ENCODE data around the gene AKIP1. TPM values are rescaled to one million over a fixed set of nuclear protein-coding genes. Genes with fewer than 3 reads are reported as not detected.

Gene AKIP1
- polyA plus RNA-seq, 1 experiment = 41.4 TPM

GRCh38 chr11:8925711-8926110 is 14.7 kb downstream of the AKIP1 start:
- ChIA-PET CTCF (interaction anchor here (1.1 kb wide), 1 partner anchor 90 kb away, joined by 3 read pairs; no protein-coding TSS in a partner anchor), POLR2A (no interaction called here)
- Histone ChIP-seq H3K4me3 (ENCODE audit: low read depth, low read length) (no peak overlapping the region), H3K27me3 (ENCODE audit: control insufficient read depth, insufficient read depth, low read length) (no peaks in the 10 kb centered on the region), H3K27ac (ENCODE audit: low read depth, low read length) (no peak overlapping the region), H3K9me3 (ENCODE audit: control insufficient read depth, insufficient read depth, low read length) (no peaks in the 10 kb centered on the region)
- no peak for DNase-seq (ENCODE audit: low read depth, low spot score)
- no peak for TF ChIP-seq CTCF (IDR thresholded peaks at IDR 0.05; ENCODE audit: low read depth, low read length)

GRCh38 chr11:8926236-8926635 is 15.2 kb downstream of the AKIP1 start:
- no peak for TF ChIP-seq CTCF (IDR thresholded peaks at IDR 0.05; ENCODE audit: low read depth, low read length)
- Histone ChIP-seq H3K27me3 (ENCODE audit: control insufficient read depth, insufficient read depth, low read length) (no peaks in the 10 kb centered on the region), H3K27ac (ENCODE audit: low read depth, low read length) (no peak overlapping the region), H3K4me3 (ENCODE audit: low read depth, low read length) (no peak overlapping the region), H3K9me3 (ENCODE audit: control insufficient read depth, insufficient read depth, low read length) (no peaks in the 10 kb centered on the region)
- ChIA-PET POLR2A (no interaction called here), CTCF (interaction anchor here (1.1 kb wide), 1 partner anchor 90 kb away, joined by 3 read pairs; no protein-coding TSS in a partner anchor)
- DNase-seq (ENCODE audit: low read depth, low spot score) = no peak

GRCh38 chr11:8927233-8927632 is 16.2 kb downstream of the AKIP1 start:
- POLR2A ChIA-PET = no interaction called here

GRCh38 chr11:8928205-8928604 is 17.2 kb downstream of the AKIP1 start:
- TF ChIP-seq CTCF (IDR thresholded peaks at IDR 0.05; ENCODE audit: low read depth, low read length) = no peak
- ChIA-PET POLR2A (no interaction called here), CTCF (interaction anchor here (0.9 kb wide), 1 partner anchor 31 kb away, joined by 4 read pairs; no protein-coding TSS in a partner anchor)
- no peak for DNase-seq (ENCODE audit: low read depth, low spot score)
- Histone ChIP-seq H3K4me3 (ENCODE audit: low read depth, low read length) (no peak overlapping the region), H3K27me3 (ENCODE audit: control insufficient read depth, insufficient read depth, low read length) (no peaks in the 10 kb centered on the region), H3K27ac (ENCODE audit: low read depth, low read length) (no peak overlapping the region), H3K9me3 (ENCODE audit: control insufficient read depth, insufficient read depth, low read length) (no peaks in the 10 kb centered on the region)

More at GRCh38 chr11:8927233-8927632, 16.2 kb downstream of the AKIP1 start:
- H3K9me3 ChIP-seq (ENCODE audit: control insufficient read depth, insufficient read depth, low read length) = no peaks in the 10 kb centered on the region
- no peak overlapping the region for H3K4me3 ChIP-seq (ENCODE audit: low read depth, low read length)
- H3K27me3 ChIP-seq (ENCODE audit: control insufficient read depth, insufficient read depth, low read length) = no peaks in the 10 kb centered on the region
- CTCF ChIA-PET = no interaction called here
- no peak for DNase-seq (ENCODE audit: low read depth, low spot score)
- H3K27ac ChIP-seq (ENCODE audit: low read depth, low read length) = no peak overlapping the region
- no peak for TF ChIP-seq CTCF (IDR thresholded peaks at IDR 0.05; ENCODE audit: low read depth, low read length)

- DNase-seq (ENCODE audit: low read depth, low spot score) = no peak
- ChIA-PET POLR2A (no interaction called here), CTCF (interaction anchor here (0.9 to 1.1 kb wide), 2 partner anchors 13 to 30 kb away, joined by 3 to 4 read pairs; partner anchors contain the start of gene ASCL3)
- no peak overlapping the region for H3K27ac ChIP-seq (ENCODE audit: low read depth, low read length)
- no peaks in the 10 kb centered on the region for H3K27me3 ChIP-seq (ENCODE audit: control insufficient read depth, insufficient read depth, low read length)
- TF ChIP-seq CTCF (IDR thresholded peaks at IDR 0.05; ENCODE audit: low read depth, low read length) = no peak
- H3K4me3 ChIP-seq (ENCODE audit: low read depth, low read length) = no peak overlapping the region
- no peaks in the 10 kb centered on the region for H3K9me3 ChIP-seq (ENCODE audit: control insufficient read depth, insufficient read depth, low read length)
Measured at GRCh38 chr11:8928981-8929615, 18.1 kb downstream of the AKIP1 start.
